Measurements from ENCODE around the gene SLC66A2.

DNA sequence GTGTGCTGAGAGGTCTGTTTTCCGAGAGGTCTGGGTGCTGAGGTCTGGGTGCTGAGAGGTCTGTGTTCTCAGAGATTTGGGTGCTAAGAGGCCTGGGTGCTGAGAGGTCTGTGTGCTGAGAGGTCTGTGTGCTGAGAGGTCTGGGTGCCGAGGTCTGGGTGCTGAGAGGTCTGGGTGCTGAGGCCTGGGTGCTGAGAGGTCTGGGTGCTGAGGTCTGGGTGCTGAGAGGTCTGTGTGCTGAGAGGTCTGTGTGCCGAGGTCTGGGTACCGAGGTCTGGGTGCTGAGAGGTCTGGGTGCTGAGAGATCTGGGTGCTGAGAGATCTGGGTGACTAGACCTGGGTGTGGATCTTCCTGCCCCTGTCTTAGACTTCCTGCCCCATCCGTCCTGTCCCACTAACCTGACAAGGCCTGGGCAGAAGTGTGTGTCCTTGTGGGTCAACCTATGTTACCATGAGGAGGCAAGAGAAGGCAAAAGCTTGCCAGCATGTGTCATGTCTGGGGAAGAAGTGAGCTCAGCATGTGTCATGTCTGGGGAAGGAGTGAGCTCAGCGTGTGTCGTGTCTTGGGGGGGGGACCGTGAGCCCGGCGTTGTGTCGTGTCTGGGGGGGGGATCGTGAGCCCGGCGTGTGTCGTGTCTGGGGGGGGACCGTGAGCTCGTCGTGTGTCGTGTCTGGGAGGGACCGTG is 84.4 kb downstream of the SLC66A2 start:
- TF ChIP-seq CTCF (IDR thresholded peaks at IDR 0.05), result no peak
- TF ChIP-seq POLR2A (IDR thresholded peaks at IDR 0.05), result no peak
- no peak for TF ChIP-seq POLR2AphosphoS5 (IDR thresholded peaks at IDR 0.05)

Measured in transverse colon (tissue), 4 donors.